ENCODE results near the gene MCOLN2.

The MCOLN2 gene

DNA sequence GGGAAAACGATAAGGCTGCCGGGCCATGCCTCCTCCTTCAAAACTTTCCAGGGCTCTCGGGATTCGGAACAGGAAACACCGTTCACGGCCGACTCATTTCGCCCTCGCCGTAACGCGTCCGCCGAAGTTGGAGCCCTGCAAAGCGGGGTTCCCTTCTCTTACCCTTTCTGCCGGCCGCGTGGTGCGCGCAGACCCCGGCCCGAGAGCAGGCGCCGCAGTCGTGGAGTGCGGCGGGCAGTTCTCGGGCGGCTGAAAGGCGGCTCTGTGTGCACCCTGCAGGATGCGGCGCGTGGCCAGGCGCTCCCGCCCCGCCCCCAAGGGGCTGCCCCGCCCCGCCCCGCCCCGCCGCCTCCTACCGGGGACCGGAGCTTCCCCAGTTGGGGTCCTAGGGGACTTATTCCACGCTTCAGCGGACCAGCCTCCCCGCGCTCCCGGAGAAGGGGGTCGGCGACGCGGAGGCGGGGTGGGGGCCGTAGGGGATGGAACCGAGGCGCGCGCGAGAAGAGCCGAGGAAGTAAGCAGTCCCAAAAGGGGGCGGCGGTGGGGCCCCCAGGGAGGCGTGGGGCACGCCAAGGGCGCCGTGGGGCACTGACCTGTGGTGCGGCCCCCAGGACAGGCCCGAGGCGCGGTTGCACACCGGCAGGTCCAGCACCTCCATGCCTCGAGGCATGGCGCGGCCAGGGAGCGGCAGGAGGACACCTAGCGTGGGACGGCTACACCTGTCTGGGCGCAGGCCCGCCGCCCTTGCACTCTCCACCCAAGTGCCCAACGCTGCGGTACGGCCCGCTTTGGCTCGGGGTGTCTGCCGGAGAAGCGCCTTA is at the start of gene MCOLN2:
Gene MCOLN2, minus strand, starts transcription at position 268 of the 821 bp plus-strand sequence. Its CDS starts 241 bp downstream, at position 27.
- TF ChIP-seq, protein P1, sequence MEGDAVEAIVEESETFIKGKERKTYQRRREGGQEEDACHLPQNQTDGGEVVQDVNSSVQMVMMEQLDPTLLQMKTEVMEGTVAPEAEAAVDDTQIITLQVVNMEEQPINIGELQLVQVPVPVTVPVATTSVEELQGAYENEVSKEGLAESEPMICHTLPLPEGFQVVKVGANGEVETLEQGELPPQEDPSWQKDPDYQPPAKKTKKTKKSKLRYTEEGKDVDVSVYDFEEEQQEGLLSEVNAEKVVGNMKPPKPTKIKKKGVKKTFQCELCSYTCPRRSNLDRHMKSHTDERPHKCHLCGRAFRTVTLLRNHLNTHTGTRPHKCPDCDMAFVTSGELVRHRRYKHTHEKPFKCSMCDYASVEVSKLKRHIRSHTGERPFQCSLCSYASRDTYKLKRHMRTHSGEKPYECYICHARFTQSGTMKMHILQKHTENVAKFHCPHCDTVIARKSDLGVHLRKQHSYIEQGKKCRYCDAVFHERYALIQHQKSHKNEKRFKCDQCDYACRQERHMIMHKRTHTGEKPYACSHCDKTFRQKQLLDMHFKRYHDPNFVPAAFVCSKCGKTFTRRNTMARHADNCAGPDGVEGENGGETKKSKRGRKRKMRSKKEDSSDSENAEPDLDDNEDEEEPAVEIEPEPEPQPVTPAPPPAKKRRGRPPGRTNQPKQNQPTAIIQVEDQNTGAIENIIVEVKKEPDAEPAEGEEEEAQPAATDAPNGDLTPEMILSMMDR (IDR thresholded peaks at IDR 0.05; ENCODE audit: low read depth, low read length): no peak
- H3K4me3 ChIP-seq (ENCODE audit: low read depth, low read length): peak within 1 kb of the TSS; percentile 65

DNA sequence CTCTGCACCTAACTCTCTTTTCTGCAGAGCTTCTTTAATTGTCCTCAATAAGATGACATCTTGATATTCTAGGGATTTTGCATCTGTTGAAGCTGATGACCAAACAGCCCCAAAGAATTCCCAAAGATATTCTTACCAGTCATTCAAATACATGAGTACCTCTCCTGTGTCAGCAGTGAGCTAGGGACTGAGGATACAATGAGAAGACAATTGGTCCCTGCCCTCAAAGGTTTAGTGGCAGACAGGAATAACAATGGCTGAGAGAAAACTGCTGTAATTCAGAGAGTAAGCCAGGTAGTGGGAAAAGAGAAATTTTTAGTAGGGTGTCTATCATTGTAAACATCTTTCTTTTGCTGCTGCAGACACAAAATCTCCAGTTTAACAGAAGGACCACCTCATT is 45.5 kb upstream of the MCOLN2 start:
- TF ChIP-seq, protein P1 (IDR thresholded peaks at IDR 0.05; ENCODE audit: low read depth, low read length): no peak
- no peak overlapping the region for H3K4me3 ChIP-seq (ENCODE audit: low read depth, low read length)

DNA sequence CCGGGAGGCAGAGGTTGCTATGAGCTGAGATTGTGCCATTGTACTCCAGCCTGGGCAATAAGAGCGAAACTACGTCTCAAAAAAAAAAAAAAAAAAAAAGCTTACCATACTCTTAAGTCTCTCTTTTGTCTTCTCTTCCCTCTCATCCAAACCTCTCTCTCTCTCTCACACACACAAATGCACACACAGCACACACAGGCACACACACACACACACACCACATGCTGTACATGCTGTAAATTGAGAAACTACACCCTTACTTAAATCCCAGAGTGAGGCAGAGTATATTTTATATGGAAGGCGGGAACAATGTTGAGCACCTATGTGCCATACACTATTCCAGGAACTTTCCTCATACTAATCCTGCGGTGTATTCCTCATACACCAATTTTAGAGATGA is 44.9 kb upstream of the MCOLN2 start:
- no peak overlapping the region for H3K4me3 ChIP-seq (ENCODE audit: low read depth, low read length)
- TF ChIP-seq, protein P1 (IDR thresholded peaks at IDR 0.05; ENCODE audit: low read depth, low read length): no peak

DNA sequence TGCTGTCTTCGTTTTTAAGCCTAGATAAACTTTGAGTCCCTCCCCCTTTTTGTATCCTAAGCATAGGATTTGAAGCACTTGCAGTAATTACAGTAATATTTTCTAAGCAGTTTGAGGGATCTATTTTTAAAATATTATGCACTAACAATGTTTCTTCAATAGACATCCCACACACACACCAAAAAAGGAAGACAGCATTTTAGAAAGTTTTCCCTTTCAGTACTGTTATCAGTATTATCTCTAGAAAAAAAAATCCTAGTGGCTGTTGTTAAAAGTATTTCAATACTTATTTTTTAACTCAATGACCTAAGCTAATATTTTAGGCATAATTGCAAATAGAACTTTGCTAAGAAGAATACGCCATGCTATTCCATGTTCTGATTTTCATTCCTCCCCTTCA is 36.3 kb upstream of the MCOLN2 start:
- TF ChIP-seq, protein P1 (IDR thresholded peaks at IDR 0.05; ENCODE audit: low read depth, low read length): no peak
- H3K4me3 ChIP-seq (ENCODE audit: low read depth, low read length): no peak overlapping the region

DNA sequence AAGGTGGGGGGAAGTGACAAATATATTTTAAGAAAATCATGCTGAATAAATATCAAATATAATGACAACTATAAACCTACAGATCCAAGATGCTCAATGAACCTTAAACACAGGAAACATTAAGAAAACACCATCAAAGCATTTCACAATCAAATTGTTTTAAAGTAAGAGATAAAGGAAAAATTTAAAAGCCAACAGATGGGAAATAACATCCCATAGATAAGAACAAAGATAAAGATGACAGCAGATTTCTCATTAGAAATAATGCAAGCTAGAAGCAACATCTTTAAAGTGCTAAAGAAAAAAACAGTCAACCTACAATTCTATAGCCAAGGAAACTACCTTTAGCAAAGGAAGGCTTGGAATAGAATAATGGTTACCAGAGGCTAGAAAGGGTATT is 33.6 kb upstream of the MCOLN2 start:
- no peak overlapping the region for H3K4me3 ChIP-seq (ENCODE audit: low read depth, low read length)
- TF ChIP-seq, protein P1 (IDR thresholded peaks at IDR 0.05; ENCODE audit: low read depth, low read length): no peak

DNA sequence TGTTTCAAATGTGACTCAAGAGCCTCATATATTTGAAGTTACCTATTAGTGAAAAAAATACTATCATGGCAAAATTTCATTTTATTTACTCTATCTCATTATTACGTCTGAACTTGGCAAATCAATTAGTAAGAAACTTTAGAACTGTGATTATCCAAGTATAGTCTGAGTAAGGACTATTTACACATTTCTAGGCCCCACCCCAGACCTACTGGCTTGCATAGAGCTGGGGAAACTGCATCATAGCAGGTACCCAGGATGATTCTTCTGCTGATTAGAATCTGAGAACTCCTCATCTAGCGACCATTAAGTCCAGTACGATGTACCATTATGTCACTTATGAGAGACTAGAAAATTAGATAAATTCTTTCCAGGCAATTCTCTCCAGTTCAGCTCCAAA is 31.2 kb upstream of the MCOLN2 start:
- TF ChIP-seq, protein P1 (IDR thresholded peaks at IDR 0.05; ENCODE audit: low read depth, low read length): no peak
- H3K4me3 ChIP-seq (ENCODE audit: low read depth, low read length): no peak overlapping the region

DNA sequence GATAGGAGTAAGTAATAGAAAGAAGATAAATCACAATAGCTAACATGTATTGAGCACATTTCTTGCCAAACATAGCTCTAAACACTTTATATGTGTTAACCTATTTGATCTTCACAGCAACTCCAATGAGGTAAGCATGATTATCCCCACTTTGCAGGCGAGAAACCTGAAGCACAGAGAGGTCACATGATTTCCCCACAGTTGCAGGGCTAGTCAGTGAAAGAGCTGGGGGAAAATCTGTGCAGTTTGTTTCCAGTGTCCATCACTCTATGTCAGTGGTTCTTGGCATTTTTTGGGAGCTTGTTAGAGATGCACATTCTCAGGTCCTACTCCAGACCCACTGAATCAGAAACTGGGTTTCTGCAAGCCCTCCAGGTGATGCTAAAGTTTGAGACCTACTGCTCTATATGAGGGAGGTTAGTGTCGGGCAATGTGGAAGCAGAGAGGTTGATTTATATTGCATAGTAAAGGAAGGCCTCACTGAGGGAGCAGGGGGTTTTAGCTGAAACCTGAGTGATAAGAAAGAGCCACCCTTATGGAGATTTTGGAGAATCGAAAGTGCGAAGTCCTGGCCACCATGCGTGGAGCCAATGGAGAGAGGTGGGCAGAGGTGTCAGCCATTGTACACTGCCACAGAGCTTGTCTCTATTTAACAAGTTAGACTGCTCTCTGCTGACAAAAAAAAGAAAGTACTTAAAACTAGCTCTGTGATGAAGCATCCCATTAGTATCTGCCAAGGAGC is 30.5 kb upstream of the MCOLN2 start:
- TF ChIP-seq, protein P1 (IDR thresholded peaks at IDR 0.05; ENCODE audit: low read depth, low read length): no peak
- H3K4me3 ChIP-seq (ENCODE audit: low read depth, low read length): no peak overlapping the region

Measured in WI38 (cell line).